NCI-H146 (cell line): ENCODE data around the gene FGD3.
A peak's percentile ranks its signal among the peaks of the same experiment; 100 is the strongest.

ENCODE experiments used
- DNase-seq: peaks from one replicate; lab custom pipeline; 2025; lab: John Stamatoyannopoulos, UW

Gene FGD3

DNA sequence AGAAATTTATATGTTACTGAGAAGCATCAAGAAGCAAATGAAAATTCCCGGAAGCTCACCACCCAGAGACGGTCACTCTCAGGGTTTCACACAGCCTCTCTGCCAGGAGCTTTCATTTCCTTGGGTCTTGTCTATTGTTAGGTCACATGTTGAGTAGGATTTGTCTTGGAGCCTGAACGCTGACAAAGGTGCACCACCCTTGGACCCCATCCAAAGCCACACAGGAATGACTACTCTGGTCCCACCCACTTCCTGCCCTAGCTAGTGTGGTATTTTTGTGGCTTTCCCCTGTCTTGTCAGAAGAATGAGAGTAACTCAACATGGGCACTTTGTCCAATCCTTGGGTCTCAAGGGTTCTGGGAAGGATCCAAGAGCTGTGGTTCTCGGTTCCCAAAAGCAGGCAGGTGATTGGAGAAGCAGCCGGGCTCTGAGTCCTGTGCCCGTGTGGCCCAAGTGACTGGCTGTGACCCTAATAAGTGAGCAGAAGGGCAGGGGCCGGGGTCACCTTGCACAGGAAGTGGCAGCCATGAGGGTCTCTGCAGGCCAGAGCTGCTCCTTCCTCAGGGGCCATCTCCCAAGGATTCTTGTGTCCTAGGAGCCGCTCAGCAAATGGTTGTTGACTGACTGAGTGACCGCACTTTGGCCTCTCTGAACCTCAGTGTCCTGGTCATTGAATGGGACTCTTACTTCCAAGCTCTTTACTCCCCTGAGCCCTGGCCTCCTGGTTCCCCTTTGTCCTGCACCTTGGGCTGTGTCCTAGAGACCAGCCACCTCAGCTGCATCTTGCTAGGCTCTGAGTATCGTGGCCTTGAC, 6.9 kb downstream of the FGD3 start:
- DNase-seq: peak; percentile 23

DNA sequence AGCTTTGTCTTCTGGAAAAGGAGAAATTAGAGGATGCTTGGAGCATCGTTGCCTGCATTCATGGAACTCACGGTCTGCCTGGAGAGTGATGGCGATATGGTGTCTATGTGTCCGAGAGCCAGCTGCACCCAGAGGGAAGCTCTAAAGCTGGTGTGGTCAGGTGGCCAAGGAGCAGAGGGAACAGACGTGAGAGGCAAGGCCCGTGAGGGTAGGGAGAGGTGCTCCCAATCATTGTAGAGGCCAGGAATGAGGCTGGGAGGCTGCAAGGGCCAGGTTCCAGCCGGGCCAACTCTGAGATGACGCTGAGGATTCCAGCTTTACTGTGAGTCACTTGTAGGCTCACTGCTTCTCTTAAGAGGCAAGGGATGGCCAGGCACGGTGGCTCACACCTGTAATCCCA, 7.6 kb downstream of the FGD3 start:
- DNase-seq: no peak

DNA sequence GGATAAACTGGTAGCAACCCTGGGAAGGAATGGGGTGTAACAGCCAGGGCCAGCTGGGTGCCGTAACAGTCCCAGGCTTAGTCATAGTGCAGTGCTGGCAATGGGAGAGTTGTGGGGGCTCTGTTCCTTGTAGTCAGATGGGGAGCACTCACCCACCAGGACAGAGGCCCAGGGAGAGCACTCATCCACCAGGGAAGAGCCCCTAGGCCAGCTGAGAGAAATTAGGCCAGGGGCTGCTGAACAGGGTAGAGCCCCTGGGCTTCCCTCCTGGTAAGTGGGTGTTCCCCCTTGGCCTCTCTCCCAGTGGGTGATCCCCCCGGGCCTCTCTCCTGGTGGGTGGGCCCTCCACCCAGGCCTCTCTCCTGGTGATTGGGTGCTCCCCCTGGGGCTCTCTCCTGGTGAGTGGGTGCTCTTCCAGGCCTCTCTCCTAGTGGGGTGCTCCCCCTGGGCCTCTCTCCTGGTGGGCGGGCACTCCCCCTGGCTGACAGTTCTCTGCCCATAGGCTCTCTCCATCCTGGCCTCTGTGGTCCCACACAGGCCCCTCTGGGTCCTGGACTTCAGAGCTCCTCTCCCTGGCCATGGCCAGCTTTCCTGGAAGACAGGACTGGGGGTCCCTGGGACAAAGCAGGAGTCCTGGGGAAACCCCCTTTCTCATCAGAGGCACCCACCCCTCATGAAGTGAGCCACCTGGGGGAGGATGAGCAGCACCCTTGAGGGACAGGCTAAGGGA, 13.4 kb downstream of the FGD3 start:
- DNase-seq: no peak

DNA sequence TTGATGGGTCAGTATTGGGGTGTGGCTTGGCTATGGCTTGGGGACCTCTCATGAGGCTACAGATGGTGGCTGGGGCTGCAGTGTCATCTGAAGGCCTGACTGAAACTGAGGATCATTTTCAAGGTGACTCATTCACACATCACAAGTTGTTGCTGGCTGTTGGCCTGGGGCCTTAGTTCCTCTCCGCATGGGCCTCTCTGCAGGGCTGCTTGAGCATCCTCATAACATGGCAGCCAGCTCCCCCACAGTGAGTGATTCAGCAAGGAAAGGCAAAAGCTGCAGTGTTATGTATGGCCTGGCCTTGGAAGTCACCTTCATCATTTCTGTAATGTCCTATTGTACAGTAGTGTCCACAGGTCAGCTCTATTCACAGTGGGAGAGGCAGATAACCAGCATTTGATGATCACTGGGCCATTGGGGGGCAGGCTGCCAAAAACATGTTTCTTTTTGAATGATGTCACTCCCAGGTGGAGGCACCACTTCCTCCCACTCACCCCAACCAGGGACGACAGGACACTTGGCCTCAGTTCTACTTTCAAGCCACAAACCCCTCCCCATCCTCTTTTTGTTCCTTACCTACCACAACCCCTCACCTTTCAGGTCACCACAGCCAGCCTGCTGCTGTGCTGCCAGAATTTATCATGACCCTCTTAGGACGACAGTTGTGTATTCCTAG, 14.4 kb downstream of the FGD3 start:
- DNase-seq: no peak

DNA sequence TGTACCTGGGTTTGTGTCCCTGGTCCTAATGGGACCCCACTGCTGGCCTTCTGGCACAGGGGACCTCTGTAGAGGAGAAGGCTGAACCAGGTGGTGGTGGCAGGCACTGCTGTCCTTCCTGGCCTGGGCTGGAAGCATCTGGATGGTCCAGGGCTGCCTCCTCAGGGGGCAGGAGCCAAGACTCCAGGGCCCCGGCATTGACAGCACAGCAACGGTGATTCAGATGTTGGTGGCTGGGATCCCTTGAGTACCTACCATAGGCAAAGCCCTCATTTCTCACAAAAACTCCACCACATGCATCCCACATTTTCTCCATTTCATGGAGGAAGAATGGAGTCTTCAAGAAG, 15.0 kb downstream of the FGD3 start:
- DNase-seq: no peak

DNA sequence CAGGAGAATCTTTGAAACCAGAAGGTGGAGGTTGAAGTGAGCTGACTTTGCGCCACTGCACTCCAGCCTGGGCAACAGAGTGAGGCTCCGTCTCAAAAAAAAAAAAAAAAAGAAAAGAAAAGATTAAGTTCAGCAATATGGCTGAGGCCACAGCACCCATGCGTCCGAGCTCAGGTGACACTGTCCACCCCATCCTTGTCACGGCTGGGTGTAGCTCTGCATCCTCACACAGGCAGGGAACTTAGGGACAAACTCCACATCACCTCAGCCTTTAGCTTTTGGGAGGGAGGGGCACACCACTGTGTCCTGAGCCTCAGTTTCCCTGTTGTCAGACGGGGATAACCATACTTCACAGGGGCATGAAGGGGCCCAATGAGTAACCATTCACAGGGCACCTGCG, 15.5 kb downstream of the FGD3 start:
- DNase-seq: no peak

DNA sequence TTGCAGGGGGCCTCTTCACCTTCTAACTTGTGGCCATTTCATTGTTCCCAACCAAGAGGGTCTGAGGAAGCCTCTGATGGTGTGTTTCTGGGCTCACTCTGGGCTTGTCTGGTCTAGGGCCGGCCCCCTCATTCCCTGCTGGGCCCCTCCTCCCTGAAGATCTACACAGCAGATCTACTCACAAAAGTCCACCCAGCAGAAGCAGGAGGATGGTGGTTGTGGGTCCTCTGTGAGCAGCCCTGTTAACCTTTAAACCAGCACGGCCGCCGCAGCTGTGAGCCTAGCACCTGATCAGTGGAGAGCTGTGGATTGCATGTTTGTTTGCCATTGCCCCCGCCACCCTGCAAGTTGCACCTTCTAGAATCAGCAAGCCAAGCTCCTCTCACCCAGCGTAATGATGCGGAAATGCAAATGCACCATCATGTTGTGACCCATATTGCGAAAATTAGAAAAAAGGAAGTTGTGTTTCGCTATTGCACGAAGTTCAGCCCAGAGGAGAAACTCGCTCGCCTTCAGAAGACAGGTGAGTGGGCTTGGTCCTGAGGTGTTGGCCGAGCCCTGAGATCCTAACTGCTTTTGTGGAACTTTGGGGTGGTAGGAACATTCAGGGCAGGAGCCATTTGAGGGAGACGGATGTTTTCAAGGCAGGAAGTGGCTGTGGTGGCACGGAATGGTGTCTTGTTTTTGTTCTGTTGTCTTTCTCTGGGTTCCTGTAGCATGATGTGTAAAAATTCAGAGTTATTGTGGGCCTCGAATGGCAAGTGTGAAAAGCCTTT, 16.7 kb downstream of the FGD3 start:
- DNase-seq: peak; percentile 37

DNA sequence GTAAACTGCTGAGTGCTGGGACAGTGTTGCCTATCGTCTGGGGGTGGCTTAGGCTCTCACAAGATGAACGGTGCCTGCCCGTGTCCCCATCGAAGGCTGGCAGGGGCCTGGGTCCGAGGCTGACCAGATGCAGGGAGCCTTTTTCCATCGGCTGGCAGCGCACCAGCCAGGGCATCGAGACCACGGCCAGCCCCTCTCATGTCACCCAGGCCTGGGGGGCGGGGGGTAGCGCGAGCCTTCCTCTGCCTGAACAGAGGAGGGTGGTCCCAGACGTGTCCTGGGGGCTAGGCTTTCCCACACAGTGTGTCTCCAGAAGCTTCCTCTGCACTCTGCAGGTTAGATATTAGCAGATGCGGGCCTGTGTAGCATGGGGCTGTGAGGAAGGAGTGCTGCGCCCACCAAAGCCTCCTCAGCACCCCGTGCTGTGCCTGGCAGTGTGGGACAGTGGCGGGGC, 17.3 kb downstream of the FGD3 start:
- DNase-seq: no peak

DNA sequence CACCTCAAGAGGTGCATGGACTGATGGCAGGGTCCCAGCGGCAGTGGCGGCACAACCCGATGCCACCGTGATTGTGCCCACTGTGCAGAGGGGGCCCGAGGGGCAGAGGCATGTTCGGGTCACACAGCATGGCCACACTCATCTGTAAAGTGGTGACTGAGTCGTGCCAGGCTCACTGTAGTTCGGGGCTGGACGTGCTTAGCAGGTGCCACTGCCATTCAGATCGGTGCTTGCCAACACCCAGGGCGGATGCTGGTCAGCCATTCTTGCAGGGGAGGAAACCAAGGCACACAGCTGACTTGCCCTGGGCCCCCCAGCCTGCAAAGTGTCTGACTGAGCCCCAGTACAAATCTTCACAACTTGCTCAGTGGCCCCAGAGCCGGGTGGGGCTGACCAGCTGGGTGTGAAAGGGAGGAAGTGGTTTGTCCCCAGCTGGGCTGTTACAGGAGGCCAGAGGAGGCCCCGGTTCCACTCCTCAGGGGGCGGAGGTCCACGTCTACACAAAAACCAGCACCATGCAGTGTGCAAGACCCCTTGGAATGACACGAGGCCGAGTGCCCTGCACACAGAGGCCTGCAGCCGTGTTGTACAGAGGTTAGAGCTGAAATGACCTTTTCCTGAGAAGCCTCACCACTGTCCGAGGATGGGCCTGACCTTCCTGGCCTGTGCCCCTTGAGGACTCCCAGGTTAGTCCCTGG, 17.9 kb downstream of the FGD3 start:
- DNase-seq: no peak

DNA sequence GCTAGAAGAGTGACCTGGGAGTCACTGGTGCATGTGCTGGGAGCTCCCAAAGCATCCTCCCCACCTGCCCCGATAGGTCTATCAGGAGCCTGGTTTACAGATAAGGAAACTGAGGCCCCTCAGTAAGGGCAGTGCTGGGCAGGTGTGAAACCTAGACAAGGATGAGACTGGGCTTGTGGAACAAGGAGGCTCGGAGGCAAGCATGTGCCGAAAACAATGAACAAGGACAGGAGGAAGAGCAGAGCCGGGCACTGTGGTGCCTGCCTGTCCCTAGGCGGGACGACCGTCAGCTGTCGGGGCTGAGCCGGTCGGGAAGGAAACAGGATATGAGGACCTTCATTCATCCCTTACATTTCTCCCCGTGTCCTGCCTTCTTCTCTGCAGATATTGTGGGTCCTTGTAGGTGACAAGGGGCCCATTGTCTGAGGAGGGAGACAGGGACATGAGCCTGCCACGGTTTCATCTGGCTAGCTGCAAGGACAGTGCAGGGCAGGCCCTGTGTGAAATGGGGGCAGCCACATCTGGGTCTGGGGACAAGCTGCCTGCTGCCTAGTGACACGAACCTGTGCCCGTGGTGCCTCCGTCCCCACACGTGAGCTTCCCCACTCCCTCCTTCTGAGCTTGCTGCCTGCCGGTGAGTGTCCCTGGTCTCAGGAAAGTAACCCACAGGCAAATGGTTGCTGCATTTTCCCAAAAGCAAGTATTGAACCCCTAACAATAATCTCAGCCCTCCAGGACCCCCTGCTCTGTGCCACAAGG, 18.6 kb downstream of the FGD3 start:
- DNase-seq: no peak

DNA sequence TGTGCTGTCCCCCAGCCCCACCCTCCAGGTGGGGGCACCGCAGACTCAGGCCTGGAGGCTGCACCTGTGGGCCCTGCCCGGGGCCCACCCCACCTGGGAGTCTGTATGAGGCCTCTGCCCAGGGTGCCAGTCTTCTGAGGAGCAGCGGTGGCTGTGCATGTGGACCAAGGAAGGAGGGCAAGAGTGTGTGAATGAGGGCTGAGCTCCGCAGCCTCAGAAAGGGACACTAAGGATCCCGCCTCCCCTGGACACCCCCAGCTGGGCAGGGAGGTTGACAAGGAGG, 19.1 kb downstream of the FGD3 start:
- no peak for DNase-seq

DNA sequence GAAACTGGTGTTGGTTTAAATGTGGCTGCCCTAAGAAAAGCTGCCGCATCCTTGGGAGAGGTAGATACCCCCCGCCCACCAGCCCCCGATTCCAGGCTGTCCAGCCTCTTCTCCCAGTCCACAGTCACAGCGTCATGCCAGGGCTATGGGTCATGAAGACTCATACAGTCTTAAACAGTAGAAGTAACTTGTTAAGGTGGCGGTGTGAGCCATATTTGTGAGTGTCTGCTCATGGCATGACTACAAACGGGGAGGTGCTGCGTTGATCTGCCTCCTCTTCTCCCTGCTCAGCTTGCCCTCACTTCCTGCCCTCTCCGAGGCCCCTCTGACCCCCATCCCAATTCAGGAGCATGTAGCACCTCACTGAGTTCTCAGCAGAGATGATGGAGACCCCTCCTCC, 20.8 kb downstream of the FGD3 start:
- DNase-seq: no peak

DNA sequence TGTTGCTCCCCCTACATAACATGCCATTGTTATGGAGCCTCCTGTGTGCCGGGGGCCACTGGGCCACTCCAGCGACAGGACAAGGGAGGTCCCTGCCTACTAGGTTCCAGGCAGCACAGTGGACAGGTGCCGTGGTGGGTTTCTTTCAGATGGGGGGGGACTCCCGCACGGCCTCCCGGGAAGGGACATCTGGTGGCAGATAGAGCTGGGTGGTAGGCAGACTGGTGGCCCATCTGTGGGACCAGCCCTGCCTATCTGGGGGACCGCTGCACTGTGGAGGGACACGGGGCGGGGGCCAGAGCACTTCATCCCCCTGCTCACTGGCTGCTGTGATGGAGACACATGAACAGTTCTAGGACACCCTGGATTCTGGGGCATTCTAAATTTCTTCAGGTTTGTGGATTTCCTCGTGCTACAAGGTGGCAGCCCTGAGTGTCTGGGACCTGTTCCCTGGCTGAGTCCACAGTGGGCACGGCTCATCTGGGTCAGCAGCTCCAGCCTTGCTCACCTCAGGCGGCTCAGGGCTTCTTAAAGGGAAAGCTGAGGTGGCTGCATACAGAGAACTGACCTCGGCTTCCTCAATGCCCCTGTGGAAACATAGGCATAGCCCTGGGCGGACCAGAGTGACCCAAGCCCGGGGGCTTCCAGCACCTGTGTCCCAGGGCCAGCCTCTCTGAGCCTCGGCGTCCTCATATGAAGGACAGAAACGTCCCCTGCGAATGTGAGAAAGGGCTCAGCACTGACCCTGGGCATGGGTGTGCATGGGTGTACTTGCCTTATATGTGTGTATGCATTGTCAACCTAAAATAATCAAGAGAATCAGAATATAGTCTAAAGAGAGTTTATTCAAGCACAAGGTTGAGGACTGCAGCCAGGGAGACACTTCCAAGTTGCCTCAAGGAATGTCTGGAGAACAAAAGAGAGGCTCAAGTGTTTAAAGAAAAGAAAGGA, 22.5 kb downstream of the FGD3 start:
- no peak for DNase-seq

DNA sequence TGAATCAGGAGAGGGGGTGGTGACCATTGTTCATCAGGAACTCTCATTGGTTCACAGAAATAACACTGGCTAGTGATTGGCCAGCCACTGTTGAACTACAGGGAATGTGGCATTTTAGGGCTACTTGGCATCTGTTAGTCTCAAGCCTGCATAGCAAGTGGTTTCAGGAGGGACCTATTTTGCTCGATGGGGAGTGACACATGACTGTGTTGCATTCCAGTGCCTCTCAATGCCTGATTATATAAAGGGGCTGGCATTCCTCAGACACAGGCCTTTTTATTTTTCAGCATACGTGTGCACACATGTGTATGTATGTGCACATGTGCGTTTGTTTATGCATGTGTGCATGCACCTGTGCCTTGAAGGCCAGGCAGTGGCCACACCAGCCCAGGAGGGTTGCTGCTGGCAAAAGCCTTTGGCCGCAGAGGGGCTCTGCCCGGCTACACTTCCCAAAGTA, 23.2 kb downstream of the FGD3 start:
- DNase-seq: no peak

DNA sequence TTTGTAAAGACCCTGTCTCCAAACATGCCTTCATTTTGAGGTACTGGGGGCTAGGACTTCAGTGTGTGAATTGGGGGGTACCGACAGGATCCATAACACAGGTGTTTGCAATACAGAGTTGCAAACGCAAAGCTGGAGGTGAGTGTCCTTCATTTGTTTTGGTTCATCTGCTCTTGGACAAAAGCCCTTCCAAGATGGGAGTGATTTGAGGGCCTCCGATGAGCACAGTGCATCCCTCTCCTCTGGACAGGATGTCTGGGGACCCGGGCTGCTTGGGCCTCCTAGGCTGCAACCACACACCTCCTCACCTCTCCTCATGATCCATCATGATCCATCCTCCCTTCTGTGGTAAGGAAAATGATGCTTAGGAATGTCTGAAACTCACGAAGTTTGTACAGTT, 23.8 kb downstream of the FGD3 start:
- DNase-seq: no peak

DNA sequence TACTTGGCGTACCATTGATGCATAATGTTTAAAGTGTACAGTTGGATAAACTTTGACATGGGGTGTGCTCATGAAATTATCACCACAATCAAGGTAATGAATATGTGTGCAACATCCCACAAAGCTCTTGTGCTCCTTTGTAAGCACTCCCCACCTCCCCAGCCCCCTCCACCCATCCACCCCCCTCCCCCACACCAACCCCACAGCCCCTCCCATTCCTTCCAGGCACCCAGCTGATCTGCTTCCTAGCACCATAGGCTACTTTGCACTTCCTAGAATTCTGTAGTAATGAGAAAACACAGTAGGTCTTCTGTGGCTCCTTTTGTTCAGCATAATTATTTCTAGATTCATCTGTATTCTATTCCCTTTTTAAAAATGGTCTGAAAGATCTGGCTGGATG, 24.5 kb downstream of the FGD3 start:
- no peak for DNase-seq

DNA sequence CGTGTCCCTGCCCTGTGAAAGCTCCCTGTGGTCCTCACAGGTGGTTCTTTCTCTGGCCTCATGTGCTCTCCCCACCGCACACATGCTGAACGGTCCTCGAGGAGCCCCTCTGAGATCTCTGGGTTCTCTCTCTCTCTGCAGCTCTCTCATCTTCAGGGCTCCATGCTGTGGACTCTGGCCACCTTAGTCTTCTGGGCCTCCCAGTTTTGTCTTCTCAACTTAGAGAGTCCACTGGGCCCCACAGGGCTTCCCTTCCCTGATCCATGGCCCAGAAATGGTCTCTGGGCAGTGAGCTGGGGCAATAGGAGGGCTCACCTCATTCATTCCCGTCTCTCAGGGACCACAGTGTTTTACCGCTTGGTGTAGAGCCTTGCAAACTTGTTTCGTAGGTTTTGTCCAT, 26.4 kb downstream of the FGD3 start:
- no peak for DNase-seq

DNA sequence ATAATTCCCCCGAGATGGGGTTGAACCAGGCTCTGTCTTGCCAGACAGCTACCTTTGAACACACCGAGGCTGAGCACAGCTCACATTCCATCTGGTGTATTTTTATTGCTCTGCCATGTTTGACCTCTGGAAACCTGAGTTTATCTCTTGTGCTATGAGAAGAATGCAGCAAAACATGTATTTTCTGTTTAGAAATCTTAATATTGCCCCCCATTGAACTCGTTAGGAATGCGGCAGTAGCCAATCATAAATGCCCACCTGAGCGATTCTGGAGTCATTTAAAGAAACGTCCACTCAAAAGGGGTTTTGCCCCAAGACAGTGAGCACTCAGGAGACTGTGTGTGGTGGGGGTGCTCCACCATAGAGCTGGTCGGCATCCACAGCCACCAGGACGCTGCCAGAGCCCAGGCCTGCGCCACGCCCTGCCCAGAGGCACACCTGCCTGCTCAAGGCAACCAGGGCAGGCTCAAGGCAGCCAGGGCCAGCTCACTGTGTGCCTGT, 26.9 kb downstream of the FGD3 start:
- DNase-seq: no peak
